IMR-90 (cell line): ENCODE measurements around the gene NPLOC4. TPM values are rescaled to one million over a fixed set of nuclear protein-coding genes. Genes with fewer than 3 reads are reported as not detected.

Source experiments
- ATAC-seq: fragments of 200-7000 bp; cut with Tn5 transposase; 2 replicates; pipeline ENCODE4 v1.9.1; 2020; ENCODE audit warnings: low read depth, mild to moderate bottlenecking, moderate library complexity
- BruUV-seq: library from RNA; stranded (reverse); fragments of 400-500 nt; replicated peaks from 2 replicates; lab custom pipeline; 2021; lab: Mats Ljungman, UMichigan
- CTCF ChIA-PET: fragments of 300-600 bp; formaldehyde crosslinking; extraction: SDS; loops from one replicate; lab custom pipeline; 2021; ENCODE audit warnings: antibody characterized with exemption; lab: Yijun Ruan, JAX
- POLR2A ChIA-PET: fragments of 300-600 bp; sonication (Branson Sonifier 250); formaldehyde crosslinking; loops from one replicate; lab custom pipeline; 2022; ENCODE audit warnings: antibody characterized with exemption; ENCODE audit not compliant: unreplicated experiment; lab: Charles Lee
- DNase-seq: peaks from one replicate; pipeline ENCODE4 v3.0.0; 2013
- H2AFZ ChIP-seq: replicated peaks from 2 replicates; pipeline ENCODE3; 2013; ENCODE audit warnings: low read length, mild to moderate bottlenecking; ENCODE audit not compliant: poor library complexity
- H2AK5ac ChIP-seq: 2 replicates; pipeline ENCODE4 v1.6.1; 2013; ENCODE audit warnings: low read depth, low read length, inconsistent platforms
- H2AK9ac ChIP-seq: replicated peaks from 2 replicates; pipeline ENCODE3; 2013; ENCODE audit warnings: mild to moderate bottlenecking, low read depth, low read length, moderate library complexity; ENCODE audit not compliant: poor library complexity
- H2BK120ac ChIP-seq: 2 replicates; pipeline ENCODE4 v1.6.1; 2013; ENCODE audit warnings: low read depth, low read length, inconsistent platforms
- H2BK15ac ChIP-seq: 3 replicates; pipeline ENCODE4 v1.6.1; 2013; ENCODE audit warnings: low read depth, low read length, inconsistent platforms
- H2BK20ac ChIP-seq: 2 replicates; pipeline ENCODE4 v1.6.1; 2013; ENCODE audit warnings: low read depth, mild to moderate bottlenecking, inconsistent platforms, low read length, moderate library complexity
- H2BK5ac ChIP-seq: 2 replicates; pipeline ENCODE4 v1.6.1; 2013; ENCODE audit warnings: mild to moderate bottlenecking, low read depth, low read length, inconsistent platforms; ENCODE audit not compliant: poor library complexity, severe bottlenecking
- H3K14ac ChIP-seq: replicated peaks from 2 replicates; pipeline ENCODE4 v1.6.1; 2013; ENCODE audit warnings: low read depth, low read length, inconsistent platforms
- H3K18ac ChIP-seq: 2 replicates; pipeline ENCODE4 v1.6.1; 2013; ENCODE audit warnings: low read depth, low read length, control low read depth
- H3K23ac ChIP-seq: 2 replicates; pipeline ENCODE4 v1.6.1; 2013; ENCODE audit warnings: low read depth, low read length, inconsistent platforms
- H3K27ac ChIP-seq: 2 replicates; pipeline ENCODE4 v1.5.1; 2013; ENCODE audit warnings: mild to moderate bottlenecking, control low read depth, low read length; ENCODE audit not compliant: insufficient read depth
- H3K27me3 ChIP-seq: 2 replicates; pipeline ENCODE4 v1.6.1; 2013; ENCODE audit warnings: low read length; ENCODE audit not compliant: control insufficient read depth, insufficient read depth
- H3K36me3 ChIP-seq: 2 replicates; pipeline ENCODE4 v1.6.1; 2013; ENCODE audit warnings: low read length, mixed read lengths; ENCODE audit not compliant: control insufficient read depth, insufficient read depth
- H3K4ac ChIP-seq: 2 replicates; pipeline ENCODE4 v1.6.1; 2013; ENCODE audit warnings: low read depth, low read length, inconsistent platforms
- H3K4me1 ChIP-seq: 2 replicates; pipeline ENCODE4 v1.6.1; 2013; ENCODE audit warnings: low read length, mixed read lengths; ENCODE audit not compliant: control insufficient read depth, insufficient read depth
- H3K4me2 ChIP-seq: 2 replicates; pipeline ENCODE4 v1.6.1; 2013; ENCODE audit warnings: low read depth, mild to moderate bottlenecking, control low read depth, low read length, moderate library complexity
- H3K4me3 ChIP-seq: 2 replicates; pipeline ENCODE4 v1.5.1; 2013; ENCODE audit warnings: low read depth, mild to moderate bottlenecking, control low read depth, low read length, moderate library complexity; ENCODE audit not compliant: insufficient read depth
- H3K56ac ChIP-seq: 2 replicates; pipeline ENCODE4 v1.6.1; 2013; ENCODE audit warnings: low read length, inconsistent platforms; ENCODE audit not compliant: insufficient read depth; ENCODE audit errors: extremely low read depth
- H3K79me1 ChIP-seq, 2 experiments: 2 replicates each; pipeline ENCODE4 v1.6.1; 2013; ENCODE audit warnings: low read length in 2 of 2, inconsistent platforms in 1 of 2, low read depth in 1 of 2
- H3K9ac ChIP-seq: 2 replicates; pipeline ENCODE4 v1.6.1; 2013; ENCODE audit warnings: low read depth, low read length, control low read depth
- H3K9me1 ChIP-seq: 2 replicates; pipeline ENCODE4 v1.6.1; 2013; ENCODE audit warnings: low read length, inconsistent platforms; ENCODE audit not compliant: insufficient read depth
- H3K9me3 ChIP-seq: 2 replicates; pipeline ENCODE4 v1.6.1; 2013; ENCODE audit warnings: low read length; ENCODE audit not compliant: control insufficient read depth, insufficient read depth
- H4K20me1 ChIP-seq: 2 replicates; pipeline ENCODE4 v1.6.1; 2013; ENCODE audit warnings: low read length, inconsistent platforms; ENCODE audit not compliant: insufficient read depth
- H4K5ac ChIP-seq: 2 replicates; pipeline ENCODE4 v1.6.1; 2013; ENCODE audit warnings: mild to moderate bottlenecking, low read depth, low read length, control low read depth
- H4K8ac ChIP-seq, 2 experiments: 2 replicates each; pipeline ENCODE4 v1.6.1; 2013; ENCODE audit warnings: low read depth in 2 of 2, low read length in 2 of 2, control low read depth in 1 of 2, inconsistent platforms in 1 of 2
- H4K91ac ChIP-seq: 2 replicates; pipeline ENCODE4 v1.6.1; 2013; ENCODE audit warnings: low read depth, low read length, inconsistent platforms; ENCODE audit not compliant: insufficient read depth
- BHLHE40 ChIP-seq: fragments of 150-350 bp; IDR thresholded peaks from 2 replicates; pipeline ENCODE4 v1.6.1; 2016; ENCODE audit warnings: mild to moderate bottlenecking, low read depth, low read length
- CEBPB ChIP-seq: IDR thresholded peaks from 2 replicates; pipeline ENCODE4 v1.6.1; 2012; ENCODE audit warnings: low read depth, low read length, improper control_type of control experiment
- FOS ChIP-seq: fragments of 150-350 bp; IDR thresholded peaks from 2 replicates; pipeline ENCODE4 v1.6.1; 2016; ENCODE audit warnings: low read depth, low read length
- MAFK ChIP-seq: IDR thresholded peaks from 2 replicates; pipeline ENCODE4 v1.6.1; 2012; ENCODE audit warnings: low read depth, low read length, improper control_type of control experiment
- MAZ ChIP-seq: IDR thresholded peaks from 2 replicates; pipeline ENCODE4 v1.6.1; 2012; ENCODE audit warnings: low read depth, mild to moderate bottlenecking, low read length, improper control_type of control experiment, moderate library complexity, borderline replicate concordance
- NFE2L2 ChIP-seq: fragments of 150-350 bp; IDR thresholded peaks from 2 replicates; pipeline ENCODE4 v1.6.1; 2016; ENCODE audit warnings: low read depth, mild to moderate bottlenecking, low read length
- POLR2A ChIP-seq: IDR thresholded peaks from 2 replicates; pipeline ENCODE4 v1.6.1; 2012; ENCODE audit warnings: mild to moderate bottlenecking, low read depth, low read length
- RAD21 ChIP-seq: IDR thresholded peaks from 2 replicates; pipeline ENCODE4 v1.6.1; 2012; ENCODE audit warnings: low read length, improper control_type of control experiment
- RCOR1 ChIP-seq: IDR thresholded peaks from 2 replicates; pipeline ENCODE4 v1.6.1; 2012; ENCODE audit warnings: mild to moderate bottlenecking, low read length, improper control_type of control experiment; ENCODE audit not compliant: insufficient replicate concordance
- SMC3 ChIP-seq: fragments of 150-350 bp; IDR thresholded peaks from 2 replicates; pipeline ENCODE4 v1.6.1; 2016; ENCODE audit warnings: low read depth, mild to moderate bottlenecking, antibody characterized with exemption, low read length, moderate library complexity
- WGBS, 2 experiments: methylation state at CpG; one replicate each; pipeline versions ENCODE4 v1.1.5 to v1.1.7; 2013; ENCODE audit warnings: missing lambda C conversion rate in 2 of 2; ENCODE audit not compliant: insufficient read length in 1 of 2; ENCODE audit errors: extremely low coverage in 2 of 2; 5-methylcytosine and 5-hydroxymethylcytosine counted together
- dilution Hi-C: fragments of 300-500 bp; cut with HindIII; formaldehyde crosslinking; loops from one replicate; pipeline ENCODE4 v1.14.3; 2018; ENCODE audit warnings: low sequenced_read_pairs; ENCODE audit not compliant: unreplicated experiment
- in situ Hi-C: fragments of 300-500 bp; cut with MboI; formaldehyde crosslinking; loops from 3 replicates; pipeline ENCODE4 v1.14.3; 2019; ENCODE audit warnings: low sequenced_read_pairs, inconsistent platforms, mixed read lengths
- intact Hi-C: fragments of 100-400 bp; cut with micrococcal nuclease; formaldehyde crosslinking; loops from 2 replicates; pipeline ENCODE4 v1.10.0; 2022
- polyA plus RNA-seq, 3 experiments: library from polyadenylated mRNA; depleted of rRNA; stranded (reverse); fragments of >200 nt; gene quantifications; 2 replicates each; pipeline ENCODE4 v1.2.3, GENCODE V29; 2012; ENCODE audit warnings: low replicate concordance in 1 of 3
- total RNA-seq: library from RNA; depleted of rRNA; stranded (reverse); fragments of >200 nt; gene quantifications from 2 replicates; pipeline ENCODE4 v1.2.3, GENCODE V29; 2012
- TF ChIP-seq, protein P1 (sequence below): conservative IDR thresholded peaks from 2 replicates; pipeline ENCODE4 v1.5.1; 2012; ENCODE audit warnings: mild to moderate bottlenecking, low read depth, low read length, improper control_type of control experiment
- TF ChIP-seq, protein P2 (sequence below): fragments of 150-350 bp; IDR thresholded peaks from 2 replicates; pipeline ENCODE4 v1.6.1; 2017; ENCODE audit warnings: mild to moderate bottlenecking, antibody characterized with exemption, low read length, low read depth
- TF ChIP-seq, protein P3 (sequence below): fragments of 150-350 bp; IDR thresholded peaks from 2 replicates; pipeline ENCODE4 v1.6.1; 2016; ENCODE audit warnings: low read depth, mild to moderate bottlenecking, low read length, moderate library complexity, borderline replicate concordance

Gene NPLOC4
- total and polyA plus RNA-seq, 2 of the 4 experiments (the other 2 are of a cell fraction) = 70.4 to 78.3 TPM

DNA sequence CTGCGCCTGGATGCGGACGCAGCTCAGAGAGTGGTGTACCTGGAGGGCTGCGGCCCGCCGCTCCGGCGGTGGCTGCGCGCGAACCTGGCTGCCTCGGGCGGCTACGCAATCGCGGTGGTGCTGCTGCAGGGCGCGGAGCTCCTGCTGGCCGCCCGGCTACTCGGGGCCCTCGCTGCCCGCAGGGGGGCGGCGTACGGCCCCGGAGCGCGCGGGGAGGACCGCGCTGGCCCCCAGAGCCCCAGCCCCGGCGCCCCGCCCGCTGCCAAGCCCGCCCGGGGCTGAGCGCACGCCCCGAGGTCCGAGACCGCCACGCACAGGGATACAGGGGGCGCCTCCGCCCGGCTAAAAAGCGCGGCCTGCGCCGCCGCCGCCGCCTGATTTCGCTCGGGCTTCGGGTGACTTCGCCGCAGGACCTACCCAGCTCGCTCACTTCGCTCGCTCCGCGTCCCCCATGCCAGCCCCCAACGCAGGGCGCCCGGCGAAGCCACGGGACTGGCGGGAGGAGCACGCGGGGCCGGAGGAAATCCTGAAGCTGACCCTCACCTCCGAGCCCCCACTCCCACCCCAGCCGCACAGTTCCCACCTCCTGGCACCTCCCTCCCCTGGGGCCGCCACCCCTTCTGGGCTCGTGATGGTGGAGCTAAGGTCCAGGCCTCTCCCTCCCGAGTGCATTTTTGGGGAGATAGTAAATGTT is 11.2 kb upstream of the NPLOC4 start:
- no peak overlapping the region; the same call in 1 of the 2 replicates for H3K4me3 ChIP-seq
- ChIA-PET CTCF (no interaction called here), POLR2A (no interaction called here)
- H3K9ac ChIP-seq = no peak overlapping the region
- no peak overlapping the region for H2BK120ac ChIP-seq
- ATAC-seq = peak; percentile 9; the same call in 1 of the 2 replicates
- H2AK9ac ChIP-seq = no peak overlapping the region
- no peak for DNase-seq
- peaks cover 6% of the 10 kb centered on the region for H3K4me1 ChIP-seq
- H3K18ac ChIP-seq = no peak overlapping the region
- peak overlapping the region; percentile 67 for H2AFZ ChIP-seq
- H2AK5ac ChIP-seq = no peak overlapping the region
- H3K4me2 ChIP-seq = no peak overlapping the region; the same call in 1 of the 2 replicates
- H3K27ac ChIP-seq = no peak overlapping the region
- H4K91ac ChIP-seq = no peak overlapping the region
- H4K20me1 ChIP-seq = peaks cover 3% of the 10 kb centered on the region; the same call in 1 of the 2 replicates
- no peaks in the 10 kb centered on the region; a peak in 1 of 4 replicates for H3K79me1 ChIP-seq
- intact Hi-C loops = no loop called here
- H3K14ac ChIP-seq = no peak overlapping the region
- 0 out of 2 replicates have a peak, but pooled peaks cover 2% of the 10 kb centered on the region for H3K36me3 ChIP-seq
- in situ Hi-C loops = no loop called here
- no peak overlapping the region for H4K5ac ChIP-seq
- no peak overlapping the region for H2BK5ac ChIP-seq
- peaks cover 12% of the 10 kb centered on the region for H3K9me1 ChIP-seq
- H2BK20ac ChIP-seq = no peak overlapping the region
- H3K56ac ChIP-seq = no peak overlapping the region
- no peak for TF ChIP-seq FOS
- no peak for TF ChIP-seq RCOR1
- TF ChIP-seq MAZ = no peak
- TF ChIP-seq RAD21 = no peak
- TF ChIP-seq MAFK = no peak
- TF ChIP-seq, protein P1, sequence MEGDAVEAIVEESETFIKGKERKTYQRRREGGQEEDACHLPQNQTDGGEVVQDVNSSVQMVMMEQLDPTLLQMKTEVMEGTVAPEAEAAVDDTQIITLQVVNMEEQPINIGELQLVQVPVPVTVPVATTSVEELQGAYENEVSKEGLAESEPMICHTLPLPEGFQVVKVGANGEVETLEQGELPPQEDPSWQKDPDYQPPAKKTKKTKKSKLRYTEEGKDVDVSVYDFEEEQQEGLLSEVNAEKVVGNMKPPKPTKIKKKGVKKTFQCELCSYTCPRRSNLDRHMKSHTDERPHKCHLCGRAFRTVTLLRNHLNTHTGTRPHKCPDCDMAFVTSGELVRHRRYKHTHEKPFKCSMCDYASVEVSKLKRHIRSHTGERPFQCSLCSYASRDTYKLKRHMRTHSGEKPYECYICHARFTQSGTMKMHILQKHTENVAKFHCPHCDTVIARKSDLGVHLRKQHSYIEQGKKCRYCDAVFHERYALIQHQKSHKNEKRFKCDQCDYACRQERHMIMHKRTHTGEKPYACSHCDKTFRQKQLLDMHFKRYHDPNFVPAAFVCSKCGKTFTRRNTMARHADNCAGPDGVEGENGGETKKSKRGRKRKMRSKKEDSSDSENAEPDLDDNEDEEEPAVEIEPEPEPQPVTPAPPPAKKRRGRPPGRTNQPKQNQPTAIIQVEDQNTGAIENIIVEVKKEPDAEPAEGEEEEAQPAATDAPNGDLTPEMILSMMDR = no peak
- no peak for TF ChIP-seq BHLHE40
- TF ChIP-seq NFE2L2 = no peak
- no peak for TF ChIP-seq CEBPB
- TF ChIP-seq, protein P2, sequence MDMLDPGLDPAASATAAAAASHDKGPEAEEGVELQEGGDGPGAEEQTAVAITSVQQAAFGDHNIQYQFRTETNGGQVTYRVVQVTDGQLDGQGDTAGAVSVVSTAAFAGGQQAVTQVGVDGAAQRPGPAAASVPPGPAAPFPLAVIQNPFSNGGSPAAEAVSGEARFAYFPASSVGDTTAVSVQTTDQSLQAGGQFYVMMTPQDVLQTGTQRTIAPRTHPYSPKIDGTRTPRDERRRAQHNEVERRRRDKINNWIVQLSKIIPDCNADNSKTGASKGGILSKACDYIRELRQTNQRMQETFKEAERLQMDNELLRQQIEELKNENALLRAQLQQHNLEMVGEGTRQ = no peak
- TF ChIP-seq SMC3 = no peak
- TF ChIP-seq, protein P3, sequence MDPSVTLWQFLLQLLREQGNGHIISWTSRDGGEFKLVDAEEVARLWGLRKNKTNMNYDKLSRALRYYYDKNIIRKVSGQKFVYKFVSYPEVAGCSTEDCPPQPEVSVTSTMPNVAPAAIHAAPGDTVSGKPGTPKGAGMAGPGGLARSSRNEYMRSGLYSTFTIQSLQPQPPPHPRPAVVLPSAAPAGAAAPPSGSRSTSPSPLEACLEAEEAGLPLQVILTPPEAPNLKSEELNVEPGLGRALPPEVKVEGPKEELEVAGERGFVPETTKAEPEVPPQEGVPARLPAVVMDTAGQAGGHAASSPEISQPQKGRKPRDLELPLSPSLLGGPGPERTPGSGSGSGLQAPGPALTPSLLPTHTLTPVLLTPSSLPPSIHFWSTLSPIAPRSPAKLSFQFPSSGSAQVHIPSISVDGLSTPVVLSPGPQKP = no peak
- TF ChIP-seq POLR2A = no peak
- H3K4ac ChIP-seq = no peak overlapping the region
- no peak overlapping the region for H2BK15ac ChIP-seq
- H4K8ac ChIP-seq = no peak overlapping the region
- no TSS peak for BruUV-seq
- peaks cover 19% of the 10 kb centered on the region for H3K27me3 ChIP-seq
- peaks cover 8% of the 10 kb centered on the region; the same call in 1 of the 2 replicates for H3K9me3 ChIP-seq
- WGBS, 2 experiments = 9% methylated on average over 60 of the region's 78 CpGs; no CpG with 5 or more reads in 1 of the 2 experiments
- H3K23ac ChIP-seq = no peak overlapping the region
- dilution Hi-C loops = no loop called here
